HCT116 (cell line): Measurements from ENCODE around the gene KRTAP10-10. TPM values are rescaled to one million over a fixed set of nuclear protein-coding genes. Genes with fewer than 3 reads are reported as not detected.
"Not testable (repeated sequence)": the region's sequence is repeated elsewhere in the genome, so short reads cannot be mapped to it uniquely, and the experiment has no call there.

Source experiments
- ATAC-seq: fragments of 200-7000 bp; cut with Tn5 transposase; 2 replicates; pipeline ENCODE4 v1.9.1; 2020; ENCODE audit warnings: mild to moderate bottlenecking, moderate library complexity
- BruUV-seq: library from RNA; stranded (reverse); fragments of 400-500 nt; replicated peaks from 2 replicates; lab custom pipeline; 2021; lab: Mats Ljungman, UMichigan
- CTCF ChIA-PET: fragments of 300-600 bp; sonication (Branson Sonifier 250); formaldehyde crosslinking; loops from one replicate; lab custom pipeline; 2021; ENCODE audit warnings: antibody characterized with exemption; lab: Charles Lee
- POLR2A ChIA-PET: fragments of 300-600, 350-600 bp; sonication (Branson Sonifier 250); formaldehyde crosslinking; loops from one replicate; lab custom pipeline; 2021; ENCODE audit warnings: antibody characterized with exemption; lab: Charles Lee
- RAD21 ChIA-PET, 2 experiments: fragments of 300-600 bp; sonication (Branson Sonifier 250); formaldehyde crosslinking; loops; one replicate each; lab custom pipeline; 2023; ENCODE audit warnings: low total read pairs in 2 of 2; ENCODE audit not compliant: uncharacterized antibody in 2 of 2, unreplicated experiment in 2 of 2, low non-redundant PET in 1 of 2; lab: Charles Lee
- DNase-seq: peaks from one replicate; pipeline ENCODE4 v3.0.0-alpha.2; 2010; ENCODE audit warnings: low read depth, low spot score
- H2AFZ ChIP-seq: fragments of 200-600 bp; shearing (Covaris generic), sonication (generic); 2 replicates; pipeline ENCODE4 v1.6.1; 2017; ENCODE audit warnings: low read depth, mixed run types, mixed read lengths, antibody characterized with exemption, low read length; ENCODE audit not compliant: poor library complexity, severe bottlenecking
- H3K27ac ChIP-seq: 2 replicates; pipeline ENCODE4 v1.5.1; 2012; ENCODE audit warnings: low read depth, low read length
- H3K27me3 ChIP-seq: fragments of 200-600 bp; sonication (generic); 2 replicates; pipeline ENCODE4 v1.6.1; 2016; ENCODE audit warnings: mixed run types, low read length, mixed read lengths; ENCODE audit not compliant: insufficient read depth
- H3K36me3 ChIP-seq, 2 experiments: fragments of 200-500 bp in 1 of 2; fragments of 200-600 bp in 1 of 2; sonication (Bioruptor generic) in 1 of 2; sonication (generic) in 1 of 2; 2 replicates each; pipeline versions ENCODE4 v1.5.1 to v1.6.1; 2014 to 2016; ENCODE audit warnings: low read length in 2 of 2, inconsistent platforms in 1 of 2, mixed read lengths in 1 of 2, mixed run types in 1 of 2; ENCODE audit not compliant: insufficient read depth in 2 of 2, control insufficient read depth in 1 of 2
- H3K4me1 ChIP-seq, 2 experiments: fragments of 200-600 bp in 1 of 2; sonication (generic) in 1 of 2; 2 replicates each; pipeline versions ENCODE4 v1.5.1 to v1.6.1; 2012 to 2017; ENCODE audit warnings: low read length in 2 of 2, inconsistent platforms in 1 of 2, mild to moderate bottlenecking in 1 of 2, mixed read lengths in 1 of 2, mixed run types in 1 of 2, moderate library complexity in 1 of 2; ENCODE audit not compliant: insufficient read depth in 2 of 2, control insufficient read depth in 1 of 2
- H3K4me2 ChIP-seq: fragments of 200-600 bp; sonication (generic); 2 replicates; pipeline ENCODE4 v1.6.1; 2017; ENCODE audit warnings: mixed run types, low read length, mixed read lengths
- H3K4me3 ChIP-seq, 2 experiments: fragments of 200-600 bp in 1 of 2; sonication (generic) in 1 of 2; replicated peaks in 1 of 2; 2 replicates each; pipeline ENCODE4 v1.5.1; 2011 to 2016; ENCODE audit warnings: low read length in 2 of 2, control low read depth in 1 of 2, low read depth in 1 of 2, mild to moderate bottlenecking in 1 of 2, mixed read lengths in 1 of 2, mixed run types in 1 of 2
- H3K79me2 ChIP-seq: fragments of 200-600 bp; sonication (generic); 2 replicates; pipeline ENCODE4 v1.6.1; 2017; ENCODE audit warnings: mild to moderate bottlenecking, mixed run types, low read length, moderate library complexity, mixed read lengths; ENCODE audit not compliant: insufficient read depth
- H3K9ac ChIP-seq: fragments of 200-600 bp; sonication (generic); 2 replicates; pipeline ENCODE4 v1.6.1; 2016; ENCODE audit warnings: low read length, mixed read lengths
- H3K9me2 ChIP-seq: fragments of 200-600 bp; sonication (generic), shearing (Covaris generic); 2 replicates; pipeline ENCODE4 v1.6.1; 2017; ENCODE audit warnings: mixed run types, mild to moderate bottlenecking, moderate library complexity; ENCODE audit not compliant: insufficient read depth
- H3K9me3 ChIP-seq, 2 experiments: fragments of 200-500 bp in 1 of 2; fragments of 200-600 bp in 1 of 2; sonication (Bioruptor generic) in 1 of 2; sonication (generic) in 1 of 2; 2 replicates each; pipeline ENCODE4 v1.6.1; 2014 to 2017; ENCODE audit warnings: low read length in 2 of 2, mixed read lengths in 2 of 2, inconsistent platforms in 1 of 2, low read depth in 1 of 2, mild to moderate bottlenecking in 1 of 2, mixed run types in 1 of 2, moderate library complexity in 1 of 2; ENCODE audit not compliant: control insufficient read depth in 1 of 2, insufficient read depth in 1 of 2
- H4K20me1 ChIP-seq: fragments of 200-600 bp; sonication (generic), shearing (Covaris generic); 2 replicates; pipeline ENCODE4 v1.6.1; 2017; ENCODE audit warnings: mixed run types, mild to moderate bottlenecking, moderate library complexity; ENCODE audit not compliant: insufficient read depth
- CBX3 ChIP-seq: IDR thresholded peaks from 2 replicates; pipeline ENCODE4 v1.6.1; 2012; ENCODE audit warnings: low read depth
- ELF1 ChIP-seq: IDR thresholded peaks from 2 replicates; pipeline ENCODE4 v1.6.1; 2012; ENCODE audit warnings: low read depth, borderline replicate concordance
- EZH2 ChIP-seq: fragments of 200-600 bp; sonication (generic); IDR thresholded peaks from 2 replicates; pipeline ENCODE4 v1.6.1; 2017; ENCODE audit warnings: antibody characterized with exemption, mixed run types
- EZH2phosphoT487 ChIP-seq: fragments of 200-600 bp; IDR thresholded peaks from 2 replicates; pipeline ENCODE4 v1.6.1; 2018; ENCODE audit warnings: antibody characterized with exemption, borderline replicate concordance
- FOSL1 ChIP-seq: IDR thresholded peaks from 2 replicates; pipeline ENCODE4 v1.6.1; 2012; ENCODE audit warnings: low read depth
- RAD21 ChIP-seq: IDR thresholded peaks from 2 replicates; pipeline ENCODE4 v1.6.1; 2012; ENCODE audit warnings: low read depth, mild to moderate bottlenecking
- SP1 ChIP-seq: IDR thresholded peaks from 2 replicates; pipeline ENCODE4 v1.6.1; 2012; ENCODE audit warnings: low read depth
- ZFX ChIP-seq: fragments of 450-650 bp; IDR thresholded peaks from 2 replicates; pipeline ENCODE4 v1.6.1; 2017
- intact Hi-C: fragments of 100-400 bp; cut with micrococcal nuclease; formaldehyde crosslinking; loops from 2 replicates; pipeline ENCODE4 v1.10.0; 2022
- total RNA-seq: library from RNA; stranded (reverse); gene quantifications from one replicate; pipeline ENCODE4 v1.2.1, GENCODE V29; 2021; ENCODE audit not compliant: unreplicated experiment
- TF ChIP-seq, protein P1 (sequence below), 3 experiments: fragments of 200-600 bp in 1 of 3; sonication (generic) in 1 of 3; IDR thresholded peaks in 2 of 3; conservative IDR thresholded peaks in 1 of 3; 2 replicates each; pipeline ENCODE4 v1.5.1; 2012 to 2017; ENCODE audit warnings: low read depth in 2 of 3, low read length in 2 of 3, antibody characterized with exemption in 1 of 3, borderline replicate concordance in 1 of 3, control low read depth in 1 of 3, mild to moderate bottlenecking in 1 of 3, mixed read lengths in 1 of 3, mixed run types in 1 of 3, moderate library complexity in 1 of 3; ENCODE audit not compliant: insufficient read depth in 1 of 3

The KRTAP10-10 gene
- total RNA-seq, 1 experiment from 2014 or later: not detected

DNA sequence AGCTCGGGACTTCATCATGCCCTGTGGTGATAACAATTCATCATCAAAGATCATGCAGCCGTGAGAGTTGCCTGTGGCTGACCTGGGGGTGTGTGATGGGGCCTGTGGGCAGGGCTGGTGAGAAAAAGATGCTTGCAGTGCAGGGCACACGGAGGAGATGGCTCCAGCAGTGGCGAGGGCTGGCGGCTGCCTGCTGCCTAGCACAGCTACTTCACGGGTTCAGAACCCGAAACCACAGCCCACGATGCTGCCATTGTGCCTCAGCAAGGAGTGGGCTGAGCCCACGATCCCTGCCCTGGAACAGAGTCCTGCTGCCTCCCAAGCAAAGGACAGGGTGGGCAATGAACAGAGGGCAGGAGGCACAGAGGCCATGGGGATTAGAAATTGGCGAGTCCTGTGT lies 10.9 kb upstream of the KRTAP10-10 start:
- no TSS peak for BruUV-seq
- Histone ChIP-seq H3K9me3 (peaks cover 10 to 29% of the 10 kb centered on the region in 2 experiments; a peak in 3 of 4 replicates), H3K4me1 (no peaks in the 10 kb centered on the region), H3K27ac (no peak overlapping the region), H3K9me2 (no peaks in the 10 kb centered on the region), H3K27me3 (no peaks in the 10 kb centered on the region), H3K4me3 (no peak overlapping the region), H3K4me2 (no peak overlapping the region), H3K36me3 (no peaks in the 10 kb centered on the region), H4K20me1 (no peaks in the 10 kb centered on the region), H3K9ac (no peak overlapping the region), H2AFZ (no peak overlapping the region), H3K79me2 (no peaks in the 10 kb centered on the region)
- DNase-seq (no peak), ATAC-seq (no peak)
- ChIA-PET POLR2A (no interaction called here), RAD21 (no interaction called here), CTCF (no interaction called here)
- TF ChIP-seq SP1: no peak
- no peak for TF ChIP-seq RAD21
- no peak for TF ChIP-seq EZH2
- TF ChIP-seq EZH2phosphoT487: no peak
- TF ChIP-seq ZFX: no peak
- TF ChIP-seq, protein P1, sequence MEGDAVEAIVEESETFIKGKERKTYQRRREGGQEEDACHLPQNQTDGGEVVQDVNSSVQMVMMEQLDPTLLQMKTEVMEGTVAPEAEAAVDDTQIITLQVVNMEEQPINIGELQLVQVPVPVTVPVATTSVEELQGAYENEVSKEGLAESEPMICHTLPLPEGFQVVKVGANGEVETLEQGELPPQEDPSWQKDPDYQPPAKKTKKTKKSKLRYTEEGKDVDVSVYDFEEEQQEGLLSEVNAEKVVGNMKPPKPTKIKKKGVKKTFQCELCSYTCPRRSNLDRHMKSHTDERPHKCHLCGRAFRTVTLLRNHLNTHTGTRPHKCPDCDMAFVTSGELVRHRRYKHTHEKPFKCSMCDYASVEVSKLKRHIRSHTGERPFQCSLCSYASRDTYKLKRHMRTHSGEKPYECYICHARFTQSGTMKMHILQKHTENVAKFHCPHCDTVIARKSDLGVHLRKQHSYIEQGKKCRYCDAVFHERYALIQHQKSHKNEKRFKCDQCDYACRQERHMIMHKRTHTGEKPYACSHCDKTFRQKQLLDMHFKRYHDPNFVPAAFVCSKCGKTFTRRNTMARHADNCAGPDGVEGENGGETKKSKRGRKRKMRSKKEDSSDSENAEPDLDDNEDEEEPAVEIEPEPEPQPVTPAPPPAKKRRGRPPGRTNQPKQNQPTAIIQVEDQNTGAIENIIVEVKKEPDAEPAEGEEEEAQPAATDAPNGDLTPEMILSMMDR (IDR thresholded peaks at IDR 0.05 in 2 of 3, conservative IDR thresholded peaks at IDR 0.05 in 1 of 3; ENCODE audit: borderline replicate concordance in 1 of 3, insufficient read depth in 1 of 3, low read depth in 2 of 3, low read length in 2 of 3): no peak
- no peak for TF ChIP-seq ELF1
- TF ChIP-seq FOSL1: no peak
- intact Hi-C loops: no loop called here

DNA sequence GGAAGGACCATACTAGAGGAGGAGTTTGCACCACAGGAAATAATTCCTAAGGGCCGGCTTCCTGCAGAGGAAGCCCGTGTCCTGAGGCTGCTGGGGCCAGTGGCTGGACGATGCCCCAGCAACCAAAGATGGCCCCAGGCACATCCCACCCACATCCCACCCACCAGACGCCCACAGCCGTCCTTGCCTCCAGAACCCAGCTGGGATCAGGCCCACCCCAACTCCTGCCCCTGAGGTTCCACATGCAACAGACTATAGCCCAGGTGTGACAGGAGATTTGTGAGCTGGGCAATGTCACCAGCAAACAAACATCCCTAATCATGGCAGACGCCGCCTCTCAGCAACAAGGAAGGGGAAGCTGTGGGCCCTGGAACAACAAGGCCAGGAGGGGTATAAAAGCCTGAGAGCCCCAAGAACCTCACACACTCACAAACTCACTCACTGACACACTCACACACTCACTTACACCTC lies 10.4 kb upstream of the KRTAP10-10 start, which contains the start of gene KRTAP10-9:
TSS of gene KRTAP10-9 (plus strand) at position 421 of the 471 bp plus-strand sequence. CDS start 79 bp downstream, outside the sequence.
- Histone ChIP-seq H3K4me1 (no peaks in the 10 kb centered on the region), H3K27ac (no peak within 1 kb of the TSS), H3K4me2 (no peak within 1 kb of the TSS), H4K20me1 (no peaks in the 10 kb centered on the region), H3K36me3 (no peaks in the 10 kb centered on the region), H2AFZ (no peak within 1 kb of the TSS), H3K9me3 (peaks cover 10 to 25% of the 10 kb centered on the region in 2 experiments; a peak in 3 of 4 replicates), H3K9me2 (no peaks in the 10 kb centered on the region), H3K27me3 (no peaks in the 10 kb centered on the region), H3K9ac (no peak within 1 kb of the TSS), H3K4me3 (no peak within 1 kb of the TSS), H3K79me2 (no peaks in the 10 kb centered on the region)
- POLR2A ChIA-PET: no interaction called here
- RAD21 ChIA-PET: no interaction called here
- intact Hi-C loops: no loop called here
- CTCF ChIA-PET: no interaction called here
- no peak for TF ChIP-seq EZH2phosphoT487
- no peak for TF ChIP-seq CBX3
- no peak for TF ChIP-seq EZH2
- DNase-seq: no peak
- no TSS peak for BruUV-seq
- ATAC-seq: no peak

DNA sequence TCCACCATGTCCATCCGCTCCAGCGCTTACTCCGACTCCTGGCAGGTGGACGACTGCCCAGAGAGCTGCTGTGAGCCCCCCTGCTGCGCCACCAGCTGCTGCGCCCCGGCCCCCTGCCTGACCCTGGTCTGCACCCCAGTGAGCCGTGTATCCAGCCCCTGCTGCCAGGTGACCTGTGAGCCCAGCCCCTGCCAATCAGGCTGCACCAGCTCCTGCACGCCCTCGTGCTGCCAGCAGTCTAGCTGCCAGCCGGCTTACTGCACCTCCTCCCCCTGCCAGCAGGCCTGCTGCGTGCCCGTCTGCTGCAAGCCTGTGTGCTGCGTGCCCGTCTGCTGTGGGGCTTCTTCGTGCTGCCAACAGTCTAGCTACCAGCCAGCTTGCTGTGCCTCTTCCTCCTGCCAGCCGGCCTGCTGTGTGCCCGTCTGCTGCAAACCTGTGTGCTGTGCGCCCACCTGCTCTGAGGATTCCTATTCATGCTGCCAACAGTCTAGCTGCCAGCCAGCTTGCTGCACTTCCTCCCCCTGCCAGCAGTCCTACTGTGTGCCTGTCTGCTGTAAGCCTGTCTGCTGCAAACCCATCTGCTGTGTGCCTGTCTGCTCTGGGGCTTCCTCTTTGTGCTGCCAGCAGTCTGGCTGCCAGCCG lies 9.9 kb upstream of the KRTAP10-10 start:
- intact Hi-C loops, CTCF ChIA-PET: not testable (repeated sequence)

More for the DNA sequence above, 9.9 kb upstream of the KRTAP10-10 start:
- H4K20me1 ChIP-seq, H3K36me3 ChIP-seq, H3K79me2 ChIP-seq, RAD21 ChIA-PET, ATAC-seq, H3K27me3 ChIP-seq, POLR2A ChIA-PET, H3K4me1 ChIP-seq, H3K9ac ChIP-seq, BruUV-seq, H3K9me2 ChIP-seq, H2AFZ ChIP-seq, H3K4me2 ChIP-seq, DNase-seq, H3K27ac ChIP-seq, H3K4me3 ChIP-seq: not testable (repeated sequence)
- peaks cover 10 to 25% of the 10 kb centered on the region in 2 experiments; a peak in 3 of 4 replicates for H3K9me3 ChIP-seq
